Lower leg skin (tissue), 3 donors: ENCODE measurements around the gene DDX49.

Experiments
- CTCF ChIP-seq, 3 donors: fragments of 450-650 bp; IDR thresholded peaks; one replicate each; pipeline ENCODE4 v1.5.1; 2016; ENCODE audit warnings: antibody characterized with exemption in 3 of 3, mild to moderate bottlenecking in 3 of 3, moderate library complexity in 2 of 3
- POLR2A ChIP-seq, 2 donors: fragments of 450-650 bp; IDR thresholded peaks; one replicate each; pipeline ENCODE4 v1.6.1; 2016 to 2017; ENCODE audit warnings: antibody characterized with exemption in 2 of 2, mild to moderate bottlenecking in 1 of 2, moderate library complexity in 1 of 2

GRCh38 chr19:18910010-18910409 is 9.5 kb upstream of the DDX49 start:
- TF ChIP-seq CTCF (IDR thresholded peaks at IDR 0.05) (no peak), POLR2A (IDR thresholded peaks at IDR 0.05) (no peak)
